ENCODE measurements around the gene RTL1. TPM values are rescaled to one million over a fixed set of nuclear protein-coding genes. Genes with fewer than 3 reads are reported as not detected.

The RTL1 gene
- polyA plus RNA-seq, 1 of the 3 experiments (the other 2 are of a cell fraction), result 0.07 TPM

DNA sequence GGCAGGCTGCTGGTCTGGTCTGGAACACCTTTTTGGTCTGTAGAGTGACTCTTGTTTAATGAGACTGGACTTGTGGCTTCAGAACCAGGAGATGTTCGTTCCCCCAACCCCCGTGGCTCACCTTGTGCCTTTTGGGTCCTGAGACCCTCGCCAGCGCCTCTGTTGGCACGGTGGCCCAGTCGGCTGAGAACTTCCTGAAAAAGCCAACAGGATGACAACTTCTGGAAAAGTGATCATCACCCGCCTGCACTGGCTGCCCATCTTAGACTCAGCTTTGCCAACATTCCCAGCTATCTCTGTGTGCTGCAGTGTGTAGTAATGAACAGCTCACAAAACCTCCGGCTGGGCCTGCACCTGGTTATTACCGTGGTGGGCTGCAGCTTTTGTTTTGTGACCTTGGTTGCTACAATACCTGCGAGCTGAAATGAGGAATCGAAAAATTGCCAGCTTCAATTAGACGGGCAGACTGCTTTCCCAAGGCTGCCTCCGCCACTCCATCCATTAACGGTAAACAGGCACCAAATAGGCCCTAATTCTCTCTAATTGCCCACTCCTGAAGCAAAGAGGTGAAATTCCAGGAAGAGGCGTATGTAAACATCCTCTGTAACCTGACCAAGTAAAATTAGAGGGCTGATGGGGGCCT lies 61.6 kb downstream of the RTL1 start:
- Histone ChIP-seq H3K27me3 (ENCODE audit: insufficient read depth) (no peaks in the 10 kb centered on the region), H3K36me3 (replicated peaks in 1 of 2; ENCODE audit: control insufficient read depth in 1 of 2, insufficient read depth in 2 of 2, low read length in 1 of 2) (no peaks in the 10 kb centered on the region), H3K4me3 (ENCODE audit: low read depth in 2 of 2, low read length in 1 of 2) (no peak overlapping the region), H4K20me1 (ENCODE audit: insufficient read depth) (no peaks in the 10 kb centered on the region), H3K9me3 (no peaks in the 10 kb centered on the region), H2AFZ (ENCODE audit: low read depth) (no peak overlapping the region), H3K4me1 (ENCODE audit: control insufficient read depth in 1 of 2, insufficient read depth in 2 of 2, low read depth in 1 of 2, low read length in 1 of 2) (peaks cover 0 to 45% of the 10 kb centered on the region in 2 experiments; a peak in 1 of 4 replicates), H3K9me2 (no peaks in the 10 kb centered on the region), H3K9ac (no peak overlapping the region), H3K79me2 (ENCODE audit: insufficient read depth) (no peaks in the 10 kb centered on the region), H3F3A (replicated peaks; ENCODE audit: insufficient read depth) (no peaks in the 10 kb centered on the region), H3K27ac (ENCODE audit: low read depth in 2 of 2, low read length in 1 of 2) (peak overlapping the region in 1 of 2 experiments; percentile 73; a peak in 2 of 4 replicates), H3K4me2 (peak overlapping the region; percentile 24; the same call in 1 of the 2 replicates)
- CTCF ChIA-PET, result interaction anchor here (1.2 to 1.8 kb wide), 2 partner anchors 57 to 179 kb away, joined by 3 to 4 read pairs; no protein-coding TSS in a partner anchor
- 69% methylated on average over 13 of the region's 15 CpGs for WGBS (ENCODE audit: low lambda C conversion rate)
- no peak for TF ChIP-seq RFX5 (IDR thresholded peaks at IDR 0.05; ENCODE audit: low read length)
- no peak for TF ChIP-seq TCF12 (IDR thresholded peaks at IDR 0.05)
- TF ChIP-seq EZH2phosphoT487 (IDR thresholded peaks at IDR 0.05; ENCODE audit: borderline replicate concordance, low read depth), result no peak
- TF ChIP-seq, protein P1, sequence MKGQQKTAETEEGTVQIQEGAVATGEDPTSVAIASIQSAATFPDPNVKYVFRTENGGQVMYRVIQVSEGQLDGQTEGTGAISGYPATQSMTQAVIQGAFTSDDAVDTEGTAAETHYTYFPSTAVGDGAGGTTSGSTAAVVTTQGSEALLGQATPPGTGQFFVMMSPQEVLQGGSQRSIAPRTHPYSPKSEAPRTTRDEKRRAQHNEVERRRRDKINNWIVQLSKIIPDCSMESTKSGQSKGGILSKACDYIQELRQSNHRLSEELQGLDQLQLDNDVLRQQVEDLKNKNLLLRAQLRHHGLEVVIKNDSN (IDR thresholded peaks at IDR 0.05; ENCODE audit: borderline replicate concordance, low read depth), result no peak
- no peak for TF ChIP-seq ELF1 (IDR thresholded peaks at IDR 0.05)
- no peak for TF ChIP-seq FOXJ3 (CRISPR knock-in tag; IDR thresholded peaks at IDR 0.05)
- no peak for TF ChIP-seq MXI1 (IDR thresholded peaks at IDR 0.05; ENCODE audit: low read depth, low read length)
- no peak for TF ChIP-seq SMC3 (IDR thresholded peaks at IDR 0.05; ENCODE audit: low read depth, low read length)
- no peak for TF ChIP-seq RXRA (IDR thresholded peaks at IDR 0.05; ENCODE audit: borderline replicate concordance, low read depth)
- TF ChIP-seq, protein P2, sequence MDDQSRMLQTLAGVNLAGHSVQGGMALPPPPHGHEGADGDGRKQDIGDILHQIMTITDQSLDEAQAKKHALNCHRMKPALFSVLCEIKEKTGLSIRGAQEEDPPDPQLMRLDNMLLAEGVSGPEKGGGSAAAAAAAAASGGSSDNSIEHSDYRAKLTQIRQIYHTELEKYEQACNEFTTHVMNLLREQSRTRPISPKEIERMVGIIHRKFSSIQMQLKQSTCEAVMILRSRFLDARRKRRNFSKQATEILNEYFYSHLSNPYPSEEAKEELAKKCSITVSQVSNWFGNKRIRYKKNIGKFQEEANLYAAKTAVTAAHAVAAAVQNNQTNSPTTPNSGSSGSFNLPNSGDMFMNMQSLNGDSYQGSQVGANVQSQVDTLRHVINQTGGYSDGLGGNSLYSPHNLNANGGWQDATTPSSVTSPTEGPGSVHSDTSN (IDR thresholded peaks at IDR 0.05), result no peak
- TF ChIP-seq FOXM1 (IDR thresholded peaks at IDR 0.05; ENCODE audit: low read depth), result no peak
- no peak for TF ChIP-seq CHD2 (IDR thresholded peaks at IDR 0.05; ENCODE audit: low read length, partially characterized antibody)
- TF ChIP-seq, protein P3, sequence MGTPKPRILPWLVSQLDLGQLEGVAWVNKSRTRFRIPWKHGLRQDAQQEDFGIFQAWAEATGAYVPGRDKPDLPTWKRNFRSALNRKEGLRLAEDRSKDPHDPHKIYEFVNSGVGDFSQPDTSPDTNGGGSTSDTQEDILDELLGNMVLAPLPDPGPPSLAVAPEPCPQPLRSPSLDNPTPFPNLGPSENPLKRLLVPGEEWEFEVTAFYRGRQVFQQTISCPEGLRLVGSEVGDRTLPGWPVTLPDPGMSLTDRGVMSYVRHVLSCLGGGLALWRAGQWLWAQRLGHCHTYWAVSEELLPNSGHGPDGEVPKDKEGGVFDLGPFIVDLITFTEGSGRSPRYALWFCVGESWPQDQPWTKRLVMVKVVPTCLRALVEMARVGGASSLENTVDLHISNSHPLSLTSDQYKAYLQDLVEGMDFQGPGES (IDR thresholded peaks at IDR 0.05; ENCODE audit: low read depth, low read length), result no peak
- no peak for TF ChIP-seq GABPA (IDR thresholded peaks at IDR 0.05; ENCODE audit: low read depth)
- TF ChIP-seq, protein P4, sequence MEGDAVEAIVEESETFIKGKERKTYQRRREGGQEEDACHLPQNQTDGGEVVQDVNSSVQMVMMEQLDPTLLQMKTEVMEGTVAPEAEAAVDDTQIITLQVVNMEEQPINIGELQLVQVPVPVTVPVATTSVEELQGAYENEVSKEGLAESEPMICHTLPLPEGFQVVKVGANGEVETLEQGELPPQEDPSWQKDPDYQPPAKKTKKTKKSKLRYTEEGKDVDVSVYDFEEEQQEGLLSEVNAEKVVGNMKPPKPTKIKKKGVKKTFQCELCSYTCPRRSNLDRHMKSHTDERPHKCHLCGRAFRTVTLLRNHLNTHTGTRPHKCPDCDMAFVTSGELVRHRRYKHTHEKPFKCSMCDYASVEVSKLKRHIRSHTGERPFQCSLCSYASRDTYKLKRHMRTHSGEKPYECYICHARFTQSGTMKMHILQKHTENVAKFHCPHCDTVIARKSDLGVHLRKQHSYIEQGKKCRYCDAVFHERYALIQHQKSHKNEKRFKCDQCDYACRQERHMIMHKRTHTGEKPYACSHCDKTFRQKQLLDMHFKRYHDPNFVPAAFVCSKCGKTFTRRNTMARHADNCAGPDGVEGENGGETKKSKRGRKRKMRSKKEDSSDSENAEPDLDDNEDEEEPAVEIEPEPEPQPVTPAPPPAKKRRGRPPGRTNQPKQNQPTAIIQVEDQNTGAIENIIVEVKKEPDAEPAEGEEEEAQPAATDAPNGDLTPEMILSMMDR (IDR thresholded peaks at IDR 0.05), result no peak
- no peak for TF ChIP-seq NRF1 (IDR thresholded peaks at IDR 0.05; ENCODE audit: low read depth, low read length)
- no peak for TF ChIP-seq NFIC (IDR thresholded peaks at IDR 0.05; ENCODE audit: borderline replicate concordance)
- no peak for TF ChIP-seq FOSL2 (IDR thresholded peaks at IDR 0.05; ENCODE audit: borderline replicate concordance, low read depth)
- POLR2A ChIA-PET, result no interaction called here
- DNase-seq, result no peak
